Bronchus fibroblast of lung (primary cell): ENCODE data around the gene CLSTN3. TPM values are rescaled to one million over a fixed set of nuclear protein-coding genes. Genes with fewer than 3 reads are reported as not detected.

Source experiments
- total RNA-seq: library from RNA; depleted of rRNA; stranded (reverse); fragments of >200 nt; gene quantifications from 2 replicates; pipeline ENCODE4 v1.2.3, GENCODE V29; 2015

Gene CLSTN3
- total RNA-seq = 6.1 and 9.7 TPM in 2 replicates

DNA sequence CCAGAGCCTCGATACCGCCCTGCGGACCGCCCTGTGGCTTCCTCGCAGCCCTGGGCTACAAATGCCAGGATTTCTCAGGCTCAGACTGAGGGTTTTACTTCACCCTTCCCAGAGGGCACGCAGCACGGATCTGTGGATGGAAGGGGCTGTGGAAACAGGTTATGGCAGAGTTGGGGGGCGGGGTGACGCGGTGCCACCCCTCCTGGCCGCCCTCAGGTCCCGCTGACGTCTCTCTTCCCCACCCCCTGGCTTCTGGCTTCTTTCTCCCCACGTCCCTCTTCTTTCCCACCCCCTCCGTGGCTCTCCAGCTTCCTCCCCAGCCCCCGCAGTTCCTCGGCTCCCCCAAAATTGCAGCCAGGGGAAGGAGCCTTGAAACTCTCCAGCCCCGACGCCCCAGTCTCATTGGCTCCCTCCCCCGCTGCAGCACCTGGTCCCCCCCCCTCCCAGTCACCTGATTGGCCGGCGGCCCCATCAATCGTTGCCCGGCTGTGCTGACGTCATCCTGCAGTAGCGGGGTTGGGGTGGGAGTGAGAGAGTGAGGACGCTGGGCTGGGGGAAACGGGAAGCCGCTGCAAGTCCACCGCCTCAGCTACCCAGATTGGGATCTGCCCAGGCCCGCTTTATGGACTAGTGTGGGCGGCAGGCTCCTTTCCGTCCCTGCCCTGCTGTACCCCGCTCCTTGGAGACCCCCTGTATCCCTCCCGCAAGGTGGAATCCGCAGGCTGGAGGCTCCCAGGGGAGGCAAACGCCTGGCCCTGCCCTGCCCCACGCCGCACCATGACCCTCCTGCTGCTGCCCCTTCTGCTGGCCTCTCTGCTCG is at the start of gene CLSTN3:
Gene CLSTN3, plus strand, starts transcription at position 500 of the 820 bp plus-strand sequence. Its CDS starts 278 bp downstream, at position 778.

DNA sequence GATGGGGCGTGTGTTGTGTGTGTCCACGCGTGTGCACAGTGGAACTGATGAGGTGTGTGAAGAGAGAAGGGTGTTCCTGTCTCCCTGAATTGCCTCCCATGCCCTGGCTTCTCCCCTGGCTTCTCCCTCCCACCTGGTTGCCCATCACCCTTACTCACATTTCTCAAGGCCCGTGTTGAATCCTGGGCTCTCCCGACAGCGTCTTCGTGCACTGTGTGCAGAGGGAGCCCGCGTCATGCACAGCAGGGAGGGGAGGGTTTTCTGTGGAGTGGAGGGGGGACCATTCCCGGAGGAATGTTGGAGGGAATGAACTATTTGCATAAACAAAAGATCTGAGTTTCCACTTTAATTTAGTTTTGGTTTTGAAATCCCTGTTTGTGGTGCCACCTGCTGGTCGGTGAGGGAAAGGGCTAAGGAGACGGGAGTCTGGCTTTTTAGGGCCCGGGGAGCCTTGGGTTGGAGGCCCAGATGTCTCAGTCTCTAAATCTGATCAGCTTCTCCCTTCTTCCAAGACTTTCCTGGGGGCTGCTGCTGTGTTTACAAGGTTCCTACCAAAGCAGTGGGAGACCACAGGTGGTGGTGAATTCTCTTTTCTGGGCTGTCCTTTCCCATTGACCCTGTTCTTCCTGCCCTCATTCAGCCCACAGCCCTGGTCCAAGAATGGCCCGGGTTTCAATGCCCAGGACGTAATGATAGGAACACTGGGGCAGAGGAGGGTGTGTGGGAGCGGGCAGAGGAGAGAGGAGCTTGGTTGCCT is 37.8 kb upstream of the CLSTN3 start, which contains the start of gene C1R:
Gene C1R, minus strand, starts transcription at position 217 of the 757 bp plus-strand sequence. Its CDS starts 57 bp downstream, at position 160.

DNA sequence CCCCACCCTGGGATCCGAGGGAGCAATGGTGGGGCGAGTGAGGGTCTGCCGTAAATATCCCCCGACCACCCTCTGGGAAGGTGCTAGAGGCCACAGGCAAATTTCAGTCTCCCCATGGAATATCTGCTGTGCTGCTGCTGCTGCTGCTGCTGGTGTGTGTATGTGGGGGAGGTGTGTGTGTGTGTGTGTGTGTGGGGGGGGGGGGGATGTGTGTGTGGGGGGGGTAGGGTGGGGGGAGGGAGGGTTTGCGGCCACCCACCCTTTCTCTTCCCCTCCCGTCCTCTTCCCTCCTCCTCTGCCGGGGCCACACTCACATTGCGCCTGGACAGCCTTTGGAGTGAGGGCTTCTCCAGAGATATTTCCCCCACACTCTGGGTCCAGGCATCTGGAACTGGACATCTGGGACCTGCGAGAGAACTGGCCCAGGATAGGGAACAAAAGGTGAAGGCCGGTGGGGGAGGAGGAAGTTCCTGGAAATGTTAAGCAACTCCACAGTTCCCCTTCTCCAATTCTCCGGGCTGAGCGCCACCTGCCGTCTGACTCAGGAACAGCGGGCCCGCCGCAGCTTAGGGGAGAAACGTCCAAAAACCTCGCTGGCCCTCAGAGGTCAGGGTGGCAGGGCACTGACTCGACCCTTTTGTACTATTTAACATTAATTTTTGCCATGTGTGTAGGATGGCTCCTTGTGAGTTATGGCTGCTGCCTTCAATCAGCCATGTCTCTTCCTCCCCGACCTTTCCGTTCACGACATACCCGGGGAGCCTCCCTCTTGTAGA is 21.2 kb upstream of the CLSTN3 start, which contains the start of gene C1RL:
Gene C1RL, minus strand, starts transcription at position 419 of the 776 bp plus-strand sequence. Its CDS starts 34 bp downstream, at position 385.

DNA sequence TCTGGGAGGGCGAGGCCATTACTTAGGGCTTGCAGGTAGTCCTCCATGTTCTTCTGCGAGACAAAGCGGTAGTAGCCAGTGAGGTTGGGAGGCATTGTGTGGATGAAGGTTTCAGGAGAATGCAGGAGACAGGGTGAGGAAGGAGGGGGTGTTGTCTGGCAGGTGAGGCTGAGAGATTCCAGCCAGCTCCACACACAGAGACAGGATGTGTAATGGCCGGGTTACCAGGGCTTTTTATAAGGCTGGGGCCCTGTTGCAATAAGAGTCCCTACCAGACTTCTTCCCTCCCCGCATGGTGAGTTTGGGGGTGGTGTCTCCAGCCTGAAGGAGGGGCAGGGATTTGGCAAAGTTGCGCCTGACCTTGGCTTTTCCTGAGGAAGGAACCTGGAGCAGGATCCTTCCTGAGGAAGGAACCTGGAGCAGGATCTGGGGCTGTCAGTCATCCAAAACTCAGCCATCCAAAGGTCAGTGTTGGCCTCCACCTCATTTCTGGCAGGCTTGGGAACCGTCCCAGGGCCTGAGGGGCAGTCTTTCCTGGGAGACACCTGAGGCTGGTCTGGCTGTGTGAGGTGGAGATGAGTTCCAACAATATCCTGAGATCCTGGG is 1.4 kb upstream of the CLSTN3 start, which contains the start of gene RBP5:
Gene RBP5, minus strand, starts transcription at position 209 of the 606 bp plus-strand sequence. Its CDS starts 114 bp downstream, at position 95.

DNA sequence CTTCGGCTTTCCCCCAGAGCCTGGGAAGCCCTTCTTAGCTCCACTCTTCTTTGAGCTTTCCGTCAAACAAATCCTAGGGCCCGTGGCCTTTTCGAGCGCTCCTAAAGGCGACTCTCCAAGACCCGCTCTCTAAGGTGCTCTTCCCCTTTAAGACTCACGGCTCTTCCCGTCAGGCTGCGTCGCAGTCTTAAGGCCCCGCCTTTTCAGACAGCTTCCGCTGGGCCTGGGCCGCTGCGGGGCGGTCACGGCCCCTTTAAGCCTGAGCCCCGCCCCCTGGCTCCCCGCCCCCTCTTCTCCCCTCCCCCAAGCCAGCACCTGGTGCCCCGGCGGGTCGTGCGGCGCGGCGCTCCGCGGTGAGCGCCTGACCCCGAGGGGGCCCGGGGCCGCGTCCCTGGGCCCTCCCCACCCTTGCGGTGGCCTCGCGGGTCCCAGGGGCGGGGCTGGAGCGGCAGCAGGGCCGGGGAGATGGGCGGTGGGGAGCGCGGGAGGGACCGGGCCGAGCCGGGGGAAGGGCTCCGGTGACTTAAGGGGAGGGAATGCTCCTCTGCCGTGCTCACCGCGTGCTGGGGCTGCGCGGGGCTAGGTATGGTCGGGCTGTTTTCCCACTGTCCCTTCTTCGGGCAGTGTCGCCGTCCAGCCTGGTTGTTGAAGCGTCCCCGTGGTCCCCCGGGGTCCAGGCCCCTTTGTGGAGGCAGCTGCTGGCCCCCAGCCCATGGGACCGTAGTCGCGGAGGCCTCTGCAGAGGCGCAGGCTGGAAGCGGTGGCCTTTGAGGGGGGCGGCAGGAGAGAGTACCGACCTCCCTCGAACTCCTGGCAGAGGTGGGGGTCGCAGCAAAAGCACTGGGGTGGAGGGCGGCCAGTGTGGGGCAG is 59.5 kb downstream of the CLSTN3 start, which contains the start of gene PEX5:
Gene PEX5, plus strand, starts transcription at position 289 of the 870 bp plus-strand sequence. CDS start 692 bp downstream, outside the sequence.

Other genes starting within 250 kb of the CLSTN3 start
- 8.8 and 10.8 TPM in 2 replicates for gene LRRC23, start 225.5 kb upstream of the CLSTN3 start, total RNA-seq
- gene ENO2, start 215.8 kb upstream of the CLSTN3 start, total RNA-seq = 9.6 and 10.4 TPM in 2 replicates
- 12.1 and 14.6 TPM in 2 replicates for gene ATN1, start 202.4 kb upstream of the CLSTN3 start, total RNA-seq
- gene RNU7-1, start 186.6 kb upstream of the CLSTN3 start, total RNA-seq = not detected in 2 replicates
- 267 and 309 TPM in 2 replicates for gene C12orf57, start 186.3 kb upstream of the CLSTN3 start, total RNA-seq
- 4.9 and 5.4 TPM in 2 replicates for gene PTPN6, start 179.0 kb upstream of the CLSTN3 start, total RNA-seq
- 372 and 405 TPM in 2 replicates for gene PHB2, start 159.7 kb upstream of the CLSTN3 start, total RNA-seq
- gene EMG1, start 159.5 kb upstream of the CLSTN3 start, total RNA-seq = 48.4 and 58.4 TPM in 2 replicates
- gene LPCAT3, start 111.9 kb upstream of the CLSTN3 start, total RNA-seq = 21.5 and 21.7 TPM in 2 replicates
- gene C1S, start 69.7 kb upstream of the CLSTN3 start, total RNA-seq = 29.8 and 36.6 TPM in 2 replicates
- gene C1R, start 37.9 kb upstream of the CLSTN3 start, total RNA-seq = 101 and 103 TPM in 2 replicates
- 26.2 and 26.9 TPM in 2 replicates for gene C1RL, start 21.2 kb upstream of the CLSTN3 start, total RNA-seq
- gene RBP5, start 1.5 kb upstream of the CLSTN3 start, total RNA-seq = not detected in 2 replicates
- 14.1 and 15.8 TPM in 2 replicates for gene PEX5, start 59.3 kb downstream of the CLSTN3 start, total RNA-seq
- gene ACSM4, start 173.7 kb downstream of the CLSTN3 start, total RNA-seq = not detected in 2 replicates